ENCODE measurements around the gene SLPI.

- TF ChIP-seq POLR2A (IDR thresholded peaks at IDR 0.05), result no peak
- TF ChIP-seq, protein P1, sequence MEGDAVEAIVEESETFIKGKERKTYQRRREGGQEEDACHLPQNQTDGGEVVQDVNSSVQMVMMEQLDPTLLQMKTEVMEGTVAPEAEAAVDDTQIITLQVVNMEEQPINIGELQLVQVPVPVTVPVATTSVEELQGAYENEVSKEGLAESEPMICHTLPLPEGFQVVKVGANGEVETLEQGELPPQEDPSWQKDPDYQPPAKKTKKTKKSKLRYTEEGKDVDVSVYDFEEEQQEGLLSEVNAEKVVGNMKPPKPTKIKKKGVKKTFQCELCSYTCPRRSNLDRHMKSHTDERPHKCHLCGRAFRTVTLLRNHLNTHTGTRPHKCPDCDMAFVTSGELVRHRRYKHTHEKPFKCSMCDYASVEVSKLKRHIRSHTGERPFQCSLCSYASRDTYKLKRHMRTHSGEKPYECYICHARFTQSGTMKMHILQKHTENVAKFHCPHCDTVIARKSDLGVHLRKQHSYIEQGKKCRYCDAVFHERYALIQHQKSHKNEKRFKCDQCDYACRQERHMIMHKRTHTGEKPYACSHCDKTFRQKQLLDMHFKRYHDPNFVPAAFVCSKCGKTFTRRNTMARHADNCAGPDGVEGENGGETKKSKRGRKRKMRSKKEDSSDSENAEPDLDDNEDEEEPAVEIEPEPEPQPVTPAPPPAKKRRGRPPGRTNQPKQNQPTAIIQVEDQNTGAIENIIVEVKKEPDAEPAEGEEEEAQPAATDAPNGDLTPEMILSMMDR (IDR thresholded peaks at IDR 0.05), result no peak
Measured at GRCh38 chr20:45212836-45213235, 41.5 kb downstream of the SLPI start.

Data from esophagus squamous epithelium (tissue), 4 donors.